ENCODE measurements around the gene RPL14.

DNA sequence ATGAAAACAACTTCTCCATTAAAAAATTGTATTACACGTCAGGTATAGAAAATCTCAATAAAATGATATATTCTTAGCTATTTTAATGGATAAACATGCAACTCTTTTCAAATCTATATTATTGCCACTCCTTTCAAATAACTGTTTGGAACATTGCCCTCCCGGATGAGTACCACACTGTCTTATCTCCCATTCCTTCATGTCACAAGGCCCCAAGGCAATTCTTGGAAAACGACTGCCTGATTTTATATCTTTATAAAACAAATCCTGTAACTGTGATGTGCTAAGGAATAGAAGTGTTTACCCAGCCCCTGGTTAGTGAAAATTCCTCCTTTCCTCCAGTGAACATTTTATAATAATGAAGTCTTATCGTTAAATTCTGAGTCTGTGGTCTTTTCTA is 13.6 kb downstream of the RPL14 start:
- TF ChIP-seq CTCF (IDR thresholded peaks at IDR 0.05 in 2 of 3, conservative IDR thresholded peaks at IDR 0.05 in 1 of 3; ENCODE audit: control insufficient read depth in 2 of 3, extremely low read depth in 1 of 3, insufficient read depth in 1 of 3, low read depth in 3 of 3, low read length in 3 of 3) (no peak), CHD2 (IDR thresholded peaks at IDR 0.05; ENCODE audit: borderline replicate concordance, low read depth, low read length) (no peak), CEBPB (IDR thresholded peaks at IDR 0.05; ENCODE audit: borderline replicate concordance in 1 of 2, low read depth in 2 of 2, low read length in 2 of 2) (no peak), CREM (IDR thresholded peaks at IDR 0.05; ENCODE audit: low read depth) (no peak), ZBTB4 (CRISPR knock-in tag; IDR thresholded peaks at IDR 0.05) (no peak), EGR1 (IDR thresholded peaks at IDR 0.05; ENCODE audit: borderline replicate concordance in 1 of 2, low read depth in 2 of 2, low read length in 2 of 2) (no peak), KDM1A (IDR thresholded peaks at IDR 0.05; ENCODE audit: borderline replicate concordance) (no peak), RAD21 (IDR thresholded peaks at IDR 0.05; ENCODE audit: insufficient read depth, low read depth, low read length) (no peak), CBX5 (IDR thresholded peaks at IDR 0.05; ENCODE audit: low read depth) (no peak)

Data from GM12878 (cell line).